HG02678 (cell line): ENCODE results near the gene MAP3K2.

ENCODE experiments used
- ATAC-seq: cut with Tn5 transposase; IDR thresholded peaks from one replicate; pipeline ENCODE4 v1.9.1; 2021; ENCODE audit warnings: mild to moderate bottlenecking, moderate library complexity; ENCODE audit not compliant: unreplicated experiment

The MAP3K2 gene

DNA sequence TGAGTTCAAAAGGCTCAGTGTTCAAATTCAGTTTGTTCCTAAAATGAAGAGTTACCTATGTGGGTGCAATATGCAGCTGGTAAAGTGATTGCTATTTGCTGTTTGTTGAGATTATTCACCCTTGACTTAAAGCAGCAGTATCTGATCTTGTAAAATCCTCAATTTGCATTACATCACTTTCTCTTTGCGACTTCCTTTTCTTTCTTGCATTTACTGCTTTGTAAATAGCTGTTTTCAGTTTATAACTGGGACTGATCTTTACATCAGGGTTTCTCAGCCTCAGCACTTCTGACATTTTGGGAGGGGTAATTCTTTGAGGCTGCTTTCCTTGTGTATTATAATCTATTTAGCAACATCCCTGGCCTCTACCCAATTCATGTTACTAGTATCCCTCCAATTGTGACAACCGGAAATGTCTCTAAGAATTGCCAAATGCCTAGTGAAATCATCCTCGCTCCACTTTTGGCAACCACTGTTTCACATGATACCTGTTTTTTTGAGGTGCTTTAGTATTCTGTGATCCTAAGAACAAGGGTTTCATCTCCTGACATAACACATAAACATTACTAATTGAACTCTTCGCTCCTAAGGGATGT lies 81.7 kb downstream of the MAP3K2 start:
- no peak for ATAC-seq

- ATAC-seq: no peak
Measured at GRCh38 chr2:127302168-127302567, 85.6 kb downstream of the MAP3K2 start.

- peak; percentile 99 for ATAC-seq
Measured at GRCh38 chr2:127293748-127294562, 93.8 kb downstream of the MAP3K2 start, which contains the start of gene ERCC3. ERCC3 (minus strand) TSS chr2:127294144; CDS start chr2:127294081, 63 bp downstream.

- no peak for ATAC-seq
Measured at GRCh38 chr2:127293386-127293747, 94.4 kb downstream of the MAP3K2 start.

DNA sequence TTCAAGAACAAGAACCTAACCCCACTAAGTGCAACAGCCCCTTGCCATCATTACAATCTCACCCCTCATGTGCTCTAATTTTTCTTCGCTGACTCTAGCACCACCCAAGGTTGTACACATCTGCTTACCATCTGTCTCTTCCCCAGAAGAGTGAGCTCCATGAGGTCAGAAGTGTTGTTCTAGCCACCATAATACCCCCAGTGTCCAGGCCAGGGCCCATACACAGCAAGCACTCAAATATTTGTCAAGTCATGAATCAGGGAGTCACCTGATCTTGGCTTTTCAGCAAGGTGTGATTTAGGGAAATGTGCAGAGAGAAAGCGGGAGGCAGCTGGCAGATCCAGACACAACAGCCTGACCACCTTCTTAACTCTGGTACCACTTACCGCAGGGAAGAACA lies 99.5 kb downstream of the MAP3K2 start:
- no peak for ATAC-seq

GRCh38 chr2:127283275-127283674 lies 104.5 kb downstream of the MAP3K2 start:
- ATAC-seq: no peak

- no peak for ATAC-seq
Measured at GRCh38 chr2:127280693-127281092, 107.1 kb downstream of the MAP3K2 start.

DNA sequence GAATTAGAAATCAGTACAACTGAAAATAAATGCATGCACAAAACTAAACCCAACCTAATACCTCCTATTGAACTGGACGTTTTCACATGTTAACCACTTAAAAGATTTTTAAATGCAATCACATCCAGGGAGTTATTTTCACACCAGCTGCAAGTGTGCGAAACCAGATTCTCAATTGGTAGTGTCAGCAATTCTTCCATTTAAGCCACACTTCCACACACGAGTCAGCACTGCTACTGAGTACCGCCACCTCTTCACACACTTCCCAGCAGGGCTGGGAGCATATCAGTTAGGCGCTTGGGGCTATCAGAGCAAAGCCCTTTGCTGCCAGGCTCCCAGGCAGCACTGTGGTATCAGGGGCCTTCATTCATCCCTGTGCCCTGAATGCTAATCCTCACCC lies 108.0 kb downstream of the MAP3K2 start:
- no peak for ATAC-seq

- no peak for ATAC-seq
Measured at GRCh38 chr2:127278959-127279358, 108.8 kb downstream of the MAP3K2 start.

DNA sequence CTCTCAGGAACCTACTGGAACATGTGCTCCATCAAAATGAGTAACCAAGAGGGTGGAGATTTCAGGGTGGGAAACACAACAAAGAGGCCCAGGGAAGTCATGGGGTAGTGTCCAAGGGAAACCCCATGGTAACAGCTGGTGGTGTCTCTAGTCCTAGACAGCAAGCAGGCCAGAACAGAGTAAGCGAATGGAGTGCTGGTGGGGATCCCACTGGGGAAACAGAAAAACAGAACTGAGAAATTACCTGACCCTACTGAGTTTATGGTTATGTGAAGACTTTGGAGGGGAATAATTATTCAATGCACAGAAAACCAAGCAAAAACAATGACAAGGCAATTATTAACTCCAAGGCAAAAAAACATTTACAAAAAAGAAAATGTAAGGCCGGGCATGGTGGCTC lies 110.7 kb downstream of the MAP3K2 start:
- ATAC-seq: peak; percentile 93

GRCh38 chr2:127275789-127276188 lies 112.0 kb downstream of the MAP3K2 start:
- no peak for ATAC-seq

GRCh38 chr2:127275356-127275755 lies 112.4 kb downstream of the MAP3K2 start:
- no peak for ATAC-seq

GRCh38 chr2:127270663-127271062 lies 117.1 kb downstream of the MAP3K2 start:
- no peak for ATAC-seq

GRCh38 chr2:127261804-127262406 lies 125.9 kb downstream of the MAP3K2 start:
- no peak for ATAC-seq

DNA sequence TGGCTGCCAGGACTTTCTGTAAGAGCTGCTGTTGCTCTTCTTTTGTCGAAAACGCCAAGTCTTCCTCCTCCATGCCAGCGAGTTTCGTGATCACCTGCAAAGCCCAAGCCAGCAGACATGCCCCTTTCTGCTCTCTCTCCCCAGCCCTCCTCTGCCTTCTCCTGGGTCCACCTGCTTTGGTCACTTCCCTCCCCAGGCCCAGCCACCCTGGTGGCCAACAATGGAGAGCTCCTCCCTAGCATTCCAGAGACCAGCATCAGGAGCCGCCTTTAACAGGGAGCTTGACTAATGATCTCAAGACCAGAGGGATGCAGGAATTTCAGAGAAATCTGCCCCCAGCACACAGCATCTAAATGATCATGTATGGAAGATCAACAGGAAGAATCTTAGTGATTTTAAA lies 128.4 kb downstream of the MAP3K2 start:
- no peak for ATAC-seq

- ATAC-seq: no peak
Measured at GRCh38 chr2:127256866-127257265, 130.9 kb downstream of the MAP3K2 start.

DNA sequence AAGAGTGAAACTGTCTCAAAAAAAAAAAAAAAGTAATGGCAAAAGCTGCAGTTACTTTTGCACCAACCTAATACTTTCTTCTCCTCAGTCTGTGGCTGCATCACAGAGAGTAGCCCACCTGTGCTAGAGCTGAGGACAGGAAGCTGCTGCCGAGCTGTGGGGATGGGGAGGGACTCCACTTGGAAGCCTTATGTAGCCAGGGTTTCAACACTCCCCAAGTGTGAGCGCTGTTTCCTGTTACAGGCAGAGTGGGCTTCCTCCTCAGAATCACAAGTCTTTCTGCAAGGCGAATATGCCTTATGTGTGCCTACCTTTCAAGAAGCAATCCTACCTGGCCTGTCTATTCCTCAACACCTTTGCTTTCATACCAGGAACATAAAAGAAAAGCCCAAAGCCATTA lies 131.4 kb downstream of the MAP3K2 start:
- no peak for ATAC-seq

- no peak for ATAC-seq
Measured at GRCh38 chr2:127255721-127256120, 132.1 kb downstream of the MAP3K2 start.

- no peak for ATAC-seq
Measured at GRCh38 chr2:127255146-127255545, 132.6 kb downstream of the MAP3K2 start.

DNA sequence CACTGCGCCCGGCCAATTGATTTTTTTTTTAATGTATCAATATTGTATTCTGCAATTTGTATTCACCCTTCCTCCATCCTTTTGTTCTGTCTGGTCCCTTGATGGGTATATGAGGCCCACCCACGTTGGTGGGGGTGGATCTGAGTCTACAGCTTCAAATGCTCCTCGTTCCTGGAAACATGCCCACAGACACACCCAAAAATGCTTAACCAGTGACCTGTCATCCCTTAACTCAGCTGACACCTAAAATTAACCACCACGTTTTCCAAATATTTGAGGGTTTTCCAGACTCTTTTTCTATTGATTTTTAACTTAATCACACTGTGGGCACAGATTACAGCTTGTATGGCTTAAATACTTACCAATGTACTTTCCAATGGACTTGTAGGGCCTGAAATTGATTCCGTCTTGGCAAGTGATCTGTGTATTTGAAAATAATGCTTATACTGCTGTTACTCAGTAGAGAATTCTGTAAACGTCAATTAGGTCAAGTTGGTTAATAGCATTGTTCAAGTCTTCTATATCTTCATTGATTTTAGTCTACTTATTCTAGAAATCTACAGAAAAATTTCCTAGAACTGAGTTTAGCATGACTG lies 133.3 kb downstream of the MAP3K2 start:
- no peak for ATAC-seq
